Panc1 (cell line): Measurements from ENCODE around the gene PRAMEF18.
"Not testable (repeated sequence)": the region's sequence is repeated elsewhere in the genome, so short reads cannot be mapped to it uniquely, and the experiment has no call there.

ENCODE experiments used
- CTCF ChIP-seq: fragments of 450-650 bp; IDR thresholded peaks from 2 replicates; pipeline ENCODE4 v1.5.1; 2017; ENCODE audit warnings: mild to moderate bottlenecking
- POLR2AphosphoS5 ChIP-seq: IDR thresholded peaks from 2 replicates; pipeline ENCODE4 v1.6.1; 2012; ENCODE audit warnings: mild to moderate bottlenecking, low read depth, low read length, moderate library complexity
- SIN3A ChIP-seq: IDR thresholded peaks from 2 replicates; pipeline ENCODE4 v1.6.1; 2012; ENCODE audit warnings: low read depth, mild to moderate bottlenecking, low read length, moderate library complexity, borderline replicate concordance; ENCODE audit not compliant: insufficient read depth
- TCF7L2 ChIP-seq: IDR thresholded peaks from 2 replicates; pipeline ENCODE4 v1.6.1; 2011; ENCODE audit warnings: mild to moderate bottlenecking, low read depth, low read length, inconsistent platforms
- TF ChIP-seq, protein P1 (sequence below), 2 experiments: IDR thresholded peaks; 2 replicates each; pipeline ENCODE4 v1.6.1; 2011 to 2012; ENCODE audit warnings: low read depth in 2 of 2, control low read depth in 1 of 2, low read length in 1 of 2, mild to moderate bottlenecking in 1 of 2, moderate library complexity in 1 of 2; ENCODE audit not compliant: insufficient read depth in 1 of 2

GRCh38 chr1:13222788-13223187 is 3.2 kb downstream of the PRAMEF18 start:
- TF ChIP-seq CTCF, POLR2AphosphoS5, TCF7L2, SIN3A: not testable (repeated sequence)
- TF ChIP-seq, protein P1, sequence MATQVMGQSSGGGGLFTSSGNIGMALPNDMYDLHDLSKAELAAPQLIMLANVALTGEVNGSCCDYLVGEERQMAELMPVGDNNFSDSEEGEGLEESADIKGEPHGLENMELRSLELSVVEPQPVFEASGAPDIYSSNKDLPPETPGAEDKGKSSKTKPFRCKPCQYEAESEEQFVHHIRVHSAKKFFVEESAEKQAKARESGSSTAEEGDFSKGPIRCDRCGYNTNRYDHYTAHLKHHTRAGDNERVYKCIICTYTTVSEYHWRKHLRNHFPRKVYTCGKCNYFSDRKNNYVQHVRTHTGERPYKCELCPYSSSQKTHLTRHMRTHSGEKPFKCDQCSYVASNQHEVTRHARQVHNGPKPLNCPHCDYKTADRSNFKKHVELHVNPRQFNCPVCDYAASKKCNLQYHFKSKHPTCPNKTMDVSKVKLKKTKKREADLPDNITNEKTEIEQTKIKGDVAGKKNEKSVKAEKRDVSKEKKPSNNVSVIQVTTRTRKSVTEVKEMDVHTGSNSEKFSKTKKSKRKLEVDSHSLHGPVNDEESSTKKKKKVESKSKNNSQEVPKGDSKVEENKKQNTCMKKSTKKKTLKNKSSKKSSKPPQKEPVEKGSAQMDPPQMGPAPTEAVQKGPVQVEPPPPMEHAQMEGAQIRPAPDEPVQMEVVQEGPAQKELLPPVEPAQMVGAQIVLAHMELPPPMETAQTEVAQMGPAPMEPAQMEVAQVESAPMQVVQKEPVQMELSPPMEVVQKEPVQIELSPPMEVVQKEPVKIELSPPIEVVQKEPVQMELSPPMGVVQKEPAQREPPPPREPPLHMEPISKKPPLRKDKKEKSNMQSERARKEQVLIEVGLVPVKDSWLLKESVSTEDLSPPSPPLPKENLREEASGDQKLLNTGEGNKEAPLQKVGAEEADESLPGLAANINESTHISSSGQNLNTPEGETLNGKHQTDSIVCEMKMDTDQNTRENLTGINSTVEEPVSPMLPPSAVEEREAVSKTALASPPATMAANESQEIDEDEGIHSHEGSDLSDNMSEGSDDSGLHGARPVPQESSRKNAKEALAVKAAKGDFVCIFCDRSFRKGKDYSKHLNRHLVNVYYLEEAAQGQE (IDR thresholded peaks at IDR 0.05; ENCODE audit: insufficient read depth in 1 of 2, low read depth in 2 of 2, low read length in 1 of 2): not testable (repeated sequence)
